Stomach smooth muscle (tissue), 2 donors: ENCODE measurements around the gene CIDEA.
"Not testable (repeated sequence)": the region's sequence is repeated elsewhere in the genome, so short reads cannot be mapped to it uniquely, and the experiment has no call there.

Experiments used
- H3K27ac ChIP-seq: one replicate; pipeline ENCODE4 v1.7.0; 2013; ENCODE audit warnings: mild to moderate bottlenecking, low read length, inconsistent platforms
- H3K27me3 ChIP-seq, 2 donors: one replicate each; pipeline ENCODE4 v1.7.0; 2013; ENCODE audit warnings: low read length in 2 of 2; ENCODE audit not compliant: insufficient read depth in 2 of 2, control insufficient read depth in 1 of 2
- H3K36me3 ChIP-seq, 2 donors: one replicate each; pipeline ENCODE4 v1.7.0; 2013; ENCODE audit warnings: low read length in 2 of 2; ENCODE audit not compliant: control insufficient read depth in 2 of 2, insufficient read depth in 2 of 2
- H3K4me1 ChIP-seq: one replicate; pipeline ENCODE4 v1.7.0; 2013; ENCODE audit warnings: low read length; ENCODE audit not compliant: control insufficient read depth, insufficient read depth
- H3K4me3 ChIP-seq, 2 donors: one replicate each; pipeline ENCODE4 v1.7.0; 2013; ENCODE audit warnings: low read length in 2 of 2
- H3K9ac ChIP-seq, 2 donors: one replicate each; pipeline ENCODE4 v1.7.0; 2013; ENCODE audit warnings: low read length in 2 of 2, mild to moderate bottlenecking in 1 of 2
- H3K9me3 ChIP-seq, 2 donors: one replicate each; pipeline ENCODE4 v1.7.0; 2013; ENCODE audit warnings: low read length in 2 of 2; ENCODE audit not compliant: control insufficient read depth in 2 of 2
- donor health status: healthy.
- donor health status: Pancreatic carcinoma.

Gene CIDEA

GRCh38 chr18:12228308-12228707, 25.9 kb upstream of the CIDEA start:
- not testable (repeated sequence) for H3K9ac ChIP-seq, H3K9me3 ChIP-seq, H3K27me3 ChIP-seq, H3K4me3 ChIP-seq, H3K4me1 ChIP-seq, H3K27ac ChIP-seq, H3K36me3 ChIP-seq

DNA sequence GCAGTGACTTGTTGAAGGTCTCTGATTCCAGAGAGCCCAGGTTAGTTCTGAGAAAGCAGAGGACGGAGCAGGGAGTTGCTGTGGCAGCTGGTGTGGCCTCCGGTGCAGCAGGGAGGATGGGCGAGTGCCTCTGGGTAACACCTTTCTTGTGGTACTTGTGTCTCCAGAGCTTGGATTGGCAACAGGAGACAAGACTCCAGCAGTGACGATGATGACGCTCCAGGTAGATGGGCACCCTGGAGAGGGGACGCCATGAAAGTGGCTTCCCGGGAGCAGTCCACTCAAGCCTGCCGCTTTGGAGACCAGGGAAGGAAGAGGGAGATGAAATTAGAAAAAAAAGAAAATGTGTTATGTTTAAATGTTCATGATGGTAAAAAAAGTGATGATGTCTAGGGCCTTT, 23.6 kb upstream of the CIDEA start:
- not testable (repeated sequence) for H3K4me1 ChIP-seq, H3K27me3 ChIP-seq, H3K27ac ChIP-seq, H3K9me3 ChIP-seq, H3K36me3 ChIP-seq, H3K4me3 ChIP-seq, H3K9ac ChIP-seq

DNA sequence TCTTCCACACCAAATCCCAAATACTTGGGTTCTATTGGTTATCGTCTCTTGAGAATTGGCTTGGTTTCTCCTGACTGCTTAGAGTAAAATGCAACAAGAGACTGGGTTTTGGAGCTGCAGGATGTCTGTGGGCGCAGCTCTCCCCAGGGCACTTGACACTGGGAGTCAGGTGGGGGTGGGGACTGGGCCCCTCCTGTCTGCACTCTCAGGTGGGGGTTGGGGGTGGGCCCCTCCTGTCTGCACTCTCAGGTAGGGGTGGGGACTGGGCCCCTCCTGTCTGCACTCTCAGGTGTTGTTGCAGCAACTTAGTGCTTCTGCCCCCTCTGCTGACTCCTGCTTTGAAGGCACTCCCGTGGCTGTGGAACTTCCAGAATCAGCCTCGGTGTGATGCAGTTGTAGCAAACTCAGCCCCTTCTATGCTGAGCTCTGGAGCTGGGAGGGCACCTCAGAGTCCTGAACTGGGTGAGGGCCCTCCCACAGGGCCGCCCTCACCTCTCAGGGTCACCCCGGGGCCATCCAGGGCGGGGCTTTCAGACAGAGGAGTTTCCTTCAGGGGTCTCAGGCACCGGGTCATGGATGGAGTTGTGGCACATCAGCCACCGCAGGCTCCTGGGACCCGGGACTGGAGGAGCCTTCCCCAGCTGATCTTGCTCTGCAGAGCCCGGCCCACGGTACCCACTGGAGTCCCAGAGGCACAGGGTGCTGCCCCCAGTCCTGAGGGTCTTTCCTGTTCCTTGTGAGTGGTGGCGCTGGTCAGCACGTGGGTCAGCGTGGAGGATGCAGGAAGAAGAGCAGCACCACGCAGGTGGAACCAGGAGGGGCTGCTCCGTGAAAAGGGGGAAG, 22.9 kb upstream of the CIDEA start:
- no peaks in the 10 kb centered on the region for H3K36me3 ChIP-seq
- no peaks in the 10 kb centered on the region for H3K9me3 ChIP-seq
- no peak overlapping the region for H3K9ac ChIP-seq
- no peak overlapping the region for H3K4me3 ChIP-seq
- H3K27ac ChIP-seq, result no peak overlapping the region
- no peaks in the 10 kb centered on the region for H3K27me3 ChIP-seq
- H3K4me1 ChIP-seq, result no peaks in the 10 kb centered on the region

DNA sequence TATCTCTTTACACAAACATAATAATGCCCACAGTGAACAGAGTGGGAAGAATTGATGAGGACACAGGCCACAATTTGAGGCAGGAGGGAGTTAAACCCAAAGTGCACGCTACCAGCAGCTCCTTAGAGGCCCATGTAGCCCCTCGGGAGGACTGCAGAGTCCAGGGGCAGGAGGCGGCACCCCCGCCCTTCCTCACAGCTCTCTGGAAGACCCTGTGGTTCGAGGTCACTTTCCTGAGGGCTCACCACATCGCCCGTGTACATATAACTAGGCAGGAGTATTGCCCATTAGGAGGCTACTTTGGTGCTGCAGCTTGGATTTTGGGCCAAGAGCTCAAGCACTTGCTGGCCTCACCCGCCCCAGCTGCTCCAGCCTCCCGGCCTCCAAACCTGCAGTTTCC, 22.2 kb upstream of the CIDEA start:
- Histone ChIP-seq H3K27me3 (peaks cover 4% of the 10 kb centered on the region in 2 donors), H3K9ac (no peak overlapping the region), H3K36me3 (no peaks in the 10 kb centered on the region), H3K4me1 (peaks cover 2% of the 10 kb centered on the region), H3K27ac (no peak overlapping the region), H3K9me3 (no peaks in the 10 kb centered on the region), H3K4me3 (no peak overlapping the region)

GRCh38 chr18:12233378-12233777, 20.8 kb upstream of the CIDEA start:
- H3K4me3 ChIP-seq, result no peak overlapping the region
- peaks cover 7% of the 10 kb centered on the region for H3K4me1 ChIP-seq
- H3K36me3 ChIP-seq, result no peaks in the 10 kb centered on the region
- no peak overlapping the region for H3K27ac ChIP-seq
- peaks cover 4 to 5% of the 10 kb centered on the region in 2 donors for H3K27me3 ChIP-seq
- no peaks in the 10 kb centered on the region for H3K9me3 ChIP-seq
- H3K9ac ChIP-seq, result no peak overlapping the region

- Histone ChIP-seq H3K36me3 (no peaks in the 10 kb centered on the region), H3K9me3 (no peaks in the 10 kb centered on the region), H3K4me3 (no peak overlapping the region), H3K27ac (no peak overlapping the region), H3K9ac (no peak overlapping the region), H3K27me3 (peaks cover 4 to 5% of the 10 kb centered on the region in 2 donors), H3K4me1 (peaks cover 7% of the 10 kb centered on the region)
Measured at GRCh38 chr18:12234451-12235190, 19.5 kb upstream of the CIDEA start.

DNA sequence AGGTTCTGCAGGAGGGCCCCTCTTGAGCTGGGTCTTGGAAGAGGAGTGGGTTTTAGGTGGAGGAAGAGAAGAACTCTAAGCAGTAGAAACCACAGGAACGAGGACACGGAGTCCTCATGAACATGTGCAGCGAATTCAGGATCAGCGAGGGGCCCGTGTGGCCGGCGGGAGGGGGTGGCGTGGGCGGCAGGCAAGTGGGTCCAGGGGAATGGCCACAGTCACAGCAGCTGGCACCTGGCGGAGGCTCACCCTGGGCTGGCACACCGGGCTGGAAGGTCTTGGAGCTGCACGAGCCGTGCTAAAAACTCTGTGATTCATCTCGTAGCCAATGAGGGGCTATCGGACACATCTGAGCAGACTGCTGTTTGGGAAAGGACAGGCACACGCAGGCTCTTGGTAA, 18.0 kb upstream of the CIDEA start:
- Histone ChIP-seq H3K27ac (no peak overlapping the region), H3K36me3 (no peaks in the 10 kb centered on the region), H3K4me3 (no peak overlapping the region), H3K9me3 (no peaks in the 10 kb centered on the region), H3K27me3 (peaks cover 4 to 5% of the 10 kb centered on the region in 2 donors), H3K9ac (no peak overlapping the region), H3K4me1 (peaks cover 7% of the 10 kb centered on the region)

- Histone ChIP-seq H3K9me3 (no peaks in the 10 kb centered on the region), H3K27ac (no peak overlapping the region), H3K27me3 (peaks cover 4 to 5% of the 10 kb centered on the region in 2 donors), H3K9ac (no peak overlapping the region), H3K36me3 (no peaks in the 10 kb centered on the region), H3K4me3 (peak overlapping the region in 1 of 2 donors; percentile 44), H3K4me1 (peaks cover 7% of the 10 kb centered on the region)
Measured at GRCh38 chr18:12236934-12237832, 17.0 kb upstream of the CIDEA start.

DNA sequence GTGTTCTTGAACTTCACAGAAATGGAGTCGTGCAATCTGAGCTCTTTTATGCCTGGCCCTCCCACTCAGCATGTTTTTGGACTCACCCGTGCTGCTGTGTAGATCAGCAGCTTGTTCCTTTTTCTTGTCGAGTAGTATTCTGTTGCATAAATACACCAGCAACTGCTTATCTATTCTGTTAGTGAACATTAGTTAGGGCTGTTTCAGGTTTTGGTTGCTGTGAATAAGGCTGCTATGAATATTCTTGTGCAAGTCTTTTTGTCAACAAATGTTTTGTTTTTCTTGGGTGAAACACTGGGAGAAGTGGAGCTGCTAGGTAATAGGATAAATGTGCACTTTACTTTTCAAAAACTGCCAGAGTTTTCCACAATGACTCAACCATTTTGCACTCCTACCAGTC, 15.3 kb upstream of the CIDEA start:
- peaks cover 7% of the 10 kb centered on the region for H3K4me1 ChIP-seq
- H3K27ac ChIP-seq, result no peak overlapping the region
- H3K9ac ChIP-seq, result no peak overlapping the region
- H3K36me3 ChIP-seq, result no peaks in the 10 kb centered on the region
- no peak overlapping the region for H3K4me3 ChIP-seq
- no peaks in the 10 kb centered on the region for H3K9me3 ChIP-seq
- H3K27me3 ChIP-seq, result peaks cover 4 to 5% of the 10 kb centered on the region in 2 donors

GRCh38 chr18:12239431-12239830, 14.7 kb upstream of the CIDEA start:
- Histone ChIP-seq H3K27me3 (peaks cover 4 to 5% of the 10 kb centered on the region in 2 donors), H3K9ac (no peak overlapping the region), H3K9me3 (no peaks in the 10 kb centered on the region), H3K36me3 (no peaks in the 10 kb centered on the region), H3K27ac (no peak overlapping the region), H3K4me3 (no peak overlapping the region), H3K4me1 (peaks cover 7% of the 10 kb centered on the region)
